ENCODE data around the gene NDOR1.

Gene NDOR1

DNA sequence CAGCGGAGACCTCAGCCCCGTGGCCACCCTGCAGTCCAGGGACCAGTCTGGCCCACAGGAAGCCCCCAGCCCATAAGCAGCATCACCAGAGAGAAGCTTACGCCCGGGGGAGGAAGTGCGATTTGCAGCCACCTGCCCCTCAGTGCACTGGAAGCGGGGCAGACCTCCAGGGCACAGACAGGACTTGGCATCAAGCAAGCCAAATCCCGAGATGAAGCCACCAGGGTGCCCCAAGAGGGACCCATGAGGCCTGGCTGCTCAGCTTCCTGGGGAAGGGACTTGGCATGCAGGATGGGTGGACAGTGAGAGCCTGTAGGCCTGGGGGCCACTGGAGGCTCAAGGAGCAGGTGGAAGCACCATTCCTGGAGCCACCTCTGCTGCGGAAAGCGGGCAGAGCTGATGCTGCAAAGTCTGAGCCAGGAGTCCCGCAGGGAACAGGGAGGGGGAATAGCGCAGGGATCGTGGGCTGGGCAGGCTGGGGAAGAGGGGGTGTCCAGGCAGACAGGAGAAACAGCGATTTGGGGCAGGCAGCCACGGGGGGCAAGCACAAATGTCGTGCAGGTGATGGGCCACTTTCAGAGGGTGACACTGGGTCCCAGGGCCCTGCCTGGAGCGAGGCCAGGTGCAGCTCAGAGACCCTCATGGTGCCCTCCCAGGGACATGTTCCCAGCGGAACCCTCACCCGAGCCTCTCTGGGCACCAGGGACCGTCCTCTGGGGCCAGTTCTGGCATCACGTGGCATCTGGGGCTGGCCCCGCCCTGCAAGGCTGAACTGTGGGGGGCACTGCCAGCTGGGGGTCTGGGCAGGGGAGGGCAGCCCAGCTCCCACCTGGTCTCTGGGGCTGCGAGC, 38.9 kb upstream of the NDOR1 start:
- no peaks in the 10 kb centered on the region for H3K79me2 ChIP-seq (ENCODE audit: low read length)
- TF ChIP-seq EZH2phosphoT487 (IDR thresholded peaks at IDR 0.05; ENCODE audit: low read depth), result no peak
- no peak for TF ChIP-seq CTCF (IDR thresholded peaks at IDR 0.05; ENCODE audit: low read depth, low read length)
- H3K27me3 ChIP-seq (ENCODE audit: low read depth, low read length), result no peaks in the 10 kb centered on the region; the same call in none of the 2 replicates
- no peak overlapping the region for H3K27ac ChIP-seq (ENCODE audit: low read length)
- no peak overlapping the region for H3K4me2 ChIP-seq (ENCODE audit: low read length)
- no peaks in the 10 kb centered on the region for H3K36me3 ChIP-seq (replicated peaks; ENCODE audit: low read depth, low read length)
- H3K4me3 ChIP-seq (ENCODE audit: low read length), result no peak overlapping the region
- H4K20me1 ChIP-seq (ENCODE audit: insufficient read depth, low read length), result no peaks in the 10 kb centered on the region
- H3K9me3 ChIP-seq (ENCODE audit: insufficient read depth, low read length), result no peaks in the 10 kb centered on the region
- no peak overlapping the region for H2AFZ ChIP-seq (ENCODE audit: low read depth, low read length)
- no peak overlapping the region for H3K9ac ChIP-seq (ENCODE audit: low read length)
- H3K4me1 ChIP-seq (ENCODE audit: low read length), result 0 out of 2 replicates have a peak, but pooled peaks cover 3% of the 10 kb centered on the region

- Histone ChIP-seq H4K20me1 (ENCODE audit: insufficient read depth, low read length) (no peaks in the 10 kb centered on the region), H3K36me3 (replicated peaks; ENCODE audit: low read depth, low read length) (no peaks in the 10 kb centered on the region), H3K9ac (ENCODE audit: low read length) (no peak overlapping the region), H2AFZ (ENCODE audit: low read depth, low read length) (no peak overlapping the region), H3K4me1 (ENCODE audit: low read length) (0 out of 2 replicates have a peak, but pooled peaks cover 3% of the 10 kb centered on the region), H3K27ac (ENCODE audit: low read length) (no peak overlapping the region), H3K4me3 (ENCODE audit: low read length) (no peak overlapping the region), H3K4me2 (ENCODE audit: low read length) (no peak overlapping the region), H3K9me3 (ENCODE audit: insufficient read depth, low read length) (no peaks in the 10 kb centered on the region), H3K27me3 (ENCODE audit: low read depth, low read length) (no peaks in the 10 kb centered on the region; the same call in none of the 2 replicates), H3K79me2 (ENCODE audit: low read length) (no peaks in the 10 kb centered on the region)
- TF ChIP-seq CTCF (IDR thresholded peaks at IDR 0.05; ENCODE audit: low read depth, low read length) (no peak), EZH2phosphoT487 (IDR thresholded peaks at IDR 0.05; ENCODE audit: low read depth) (no peak)
These were observed 38.2 kb upstream of the NDOR1 start for GRCh38 chr9:137167277-137167746.

DNA sequence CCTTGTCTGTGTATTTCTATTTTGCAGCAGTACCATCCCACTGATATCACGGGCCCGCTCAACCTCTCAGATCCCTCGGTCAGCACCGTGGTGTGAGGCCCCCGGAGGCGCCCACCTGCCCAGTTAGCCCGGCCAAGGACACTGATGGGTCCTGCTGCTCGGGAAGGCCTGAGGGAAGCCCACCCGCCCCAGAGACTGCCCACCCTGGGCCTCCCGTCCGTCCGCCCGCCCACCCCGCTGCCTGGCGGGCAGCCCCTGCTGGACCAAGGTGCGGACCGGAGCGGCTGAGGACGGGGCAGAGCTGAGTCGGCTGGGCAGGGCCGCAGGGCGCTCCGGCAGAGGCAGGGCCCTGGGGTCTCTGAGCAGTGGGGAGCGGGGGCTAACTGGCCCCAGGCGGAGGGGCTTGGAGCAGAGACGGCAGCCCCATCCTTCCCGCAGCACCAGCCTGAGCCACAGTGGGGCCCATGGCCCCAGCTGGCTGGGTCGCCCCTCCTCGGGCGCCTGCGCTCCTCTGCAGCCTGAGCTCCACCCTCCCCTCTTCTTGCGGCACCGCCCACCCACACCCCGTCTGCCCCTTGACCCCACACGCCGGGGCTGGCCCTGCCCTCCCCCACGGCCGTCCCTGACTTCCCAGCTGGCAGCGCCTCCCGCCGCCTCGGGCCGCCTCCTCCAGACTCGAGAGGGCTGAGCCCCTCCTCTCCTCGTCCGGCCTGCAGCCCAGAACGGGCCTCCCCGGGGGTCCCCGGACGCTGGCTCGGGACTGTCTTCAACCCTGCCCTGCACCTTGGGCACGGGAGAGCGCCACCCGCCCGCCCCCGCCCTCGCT, 37.5 kb upstream of the NDOR1 start:
- TF ChIP-seq EZH2phosphoT487 (IDR thresholded peaks at IDR 0.05; ENCODE audit: low read depth) (no peak), CTCF (IDR thresholded peaks at IDR 0.05; ENCODE audit: low read depth, low read length) (no peak)
- no peaks in the 10 kb centered on the region; the same call in none of the 2 replicates for H3K27me3 ChIP-seq (ENCODE audit: low read depth, low read length)
- 0 out of 2 replicates have a peak, but pooled peaks cover 3% of the 10 kb centered on the region for H3K4me1 ChIP-seq (ENCODE audit: low read length)
- no peaks in the 10 kb centered on the region for H4K20me1 ChIP-seq (ENCODE audit: insufficient read depth, low read length)
- H3K4me2 ChIP-seq (ENCODE audit: low read length), result peak overlapping the region; percentile 50
- H2AFZ ChIP-seq (ENCODE audit: low read depth, low read length), result no peak overlapping the region
- H3K4me3 ChIP-seq (ENCODE audit: low read length), result peak overlapping the region; percentile 62
- no peak overlapping the region for H3K9ac ChIP-seq (ENCODE audit: low read length)
- no peaks in the 10 kb centered on the region for H3K79me2 ChIP-seq (ENCODE audit: low read length)
- no peaks in the 10 kb centered on the region for H3K36me3 ChIP-seq (replicated peaks; ENCODE audit: low read depth, low read length)
- no peak overlapping the region for H3K27ac ChIP-seq (ENCODE audit: low read length)
- H3K9me3 ChIP-seq (ENCODE audit: insufficient read depth, low read length), result no peaks in the 10 kb centered on the region

GRCh38 chr9:137168573-137168903, 37.0 kb upstream of the NDOR1 start:
- Histone ChIP-seq H2AFZ (ENCODE audit: low read depth, low read length) (no peak overlapping the region), H3K27me3 (ENCODE audit: low read depth, low read length) (no peaks in the 10 kb centered on the region; the same call in none of the 2 replicates), H3K9me3 (ENCODE audit: insufficient read depth, low read length) (no peaks in the 10 kb centered on the region), H3K4me1 (ENCODE audit: low read length) (peaks cover 8% of the 10 kb centered on the region; the same call in 1 of the 2 replicates), H4K20me1 (ENCODE audit: insufficient read depth, low read length) (no peaks in the 10 kb centered on the region), H3K79me2 (ENCODE audit: low read length) (no peaks in the 10 kb centered on the region), H3K4me2 (ENCODE audit: low read length) (peak overlapping the region; percentile 50), H3K4me3 (ENCODE audit: low read length) (peak overlapping the region; percentile 70), H3K36me3 (replicated peaks; ENCODE audit: low read depth, low read length) (no peaks in the 10 kb centered on the region), H3K27ac (ENCODE audit: low read length) (no peak overlapping the region), H3K9ac (ENCODE audit: low read length) (peak overlapping the region; percentile 20)
- TF ChIP-seq EZH2phosphoT487 (IDR thresholded peaks at IDR 0.05; ENCODE audit: low read depth) (no peak), CTCF (IDR thresholded peaks at IDR 0.05; ENCODE audit: low read depth, low read length) (no peak)
